Lung (tissue), 12 donors: ENCODE results near the gene CDK15. TPM values are rescaled to one million over a fixed set of nuclear protein-coding genes. Genes with fewer than 3 reads are reported as not detected.

Source experiments
- ATAC-seq: fragments of 200-7000 bp; cut with Tn5 transposase; one replicate; pipeline ENCODE4 v1.9.1; 2020; ENCODE audit warnings: moderate number of reproducible peaks; ENCODE audit not compliant: insufficient read depth, low FRiP score
- DNase-seq, 3 donors: peaks; one replicate each; pipeline ENCODE4 v3.0.0-alpha.2; 2013 to 2017
- H3K27ac ChIP-seq, 2 donors: one replicate each; pipeline ENCODE4 v1.5.1; 2013; ENCODE audit warnings: mild to moderate bottlenecking in 2 of 2, moderate library complexity in 2 of 2, control low read depth in 1 of 2, inconsistent platforms in 1 of 2, low read depth in 1 of 2, low read length in 1 of 2
- H3K27me3 ChIP-seq, 3 donors: one replicate each; pipeline ENCODE4 v1.5.1; 2013; ENCODE audit warnings: low read length in 2 of 3; ENCODE audit not compliant: control insufficient read depth in 3 of 3, insufficient read depth in 3 of 3
- H3K36me3 ChIP-seq, 4 donors: one replicate each; pipeline ENCODE4 v1.5.1; 2013; ENCODE audit warnings: low read length in 4 of 4, mild to moderate bottlenecking in 1 of 4, moderate library complexity in 1 of 4; ENCODE audit not compliant: control insufficient read depth in 4 of 4, insufficient read depth in 4 of 4
- H3K4me1 ChIP-seq, 5 donors: one replicate each; pipeline ENCODE4 v1.5.1; 2013; ENCODE audit warnings: low read length in 5 of 5, mild to moderate bottlenecking in 2 of 5, moderate library complexity in 1 of 5; ENCODE audit not compliant: control insufficient read depth in 5 of 5, insufficient read depth in 5 of 5
- H3K4me3 ChIP-seq: one replicate; pipeline ENCODE4 v1.5.1; 2013; ENCODE audit warnings: mild to moderate bottlenecking, control low read depth, moderate library complexity
- H3K9ac ChIP-seq, 2 donors: one replicate each; pipeline ENCODE4 v1.5.1; 2013; ENCODE audit warnings: low read length in 2 of 2, control low read depth in 1 of 2; ENCODE audit not compliant: insufficient read depth in 1 of 2
- H3K9me3 ChIP-seq, 4 donors: one replicate each; pipeline ENCODE4 v1.5.1; 2013; ENCODE audit warnings: low read length in 3 of 4, mild to moderate bottlenecking in 1 of 4, moderate library complexity in 1 of 4; ENCODE audit not compliant: control insufficient read depth in 4 of 4, insufficient read depth in 3 of 4
- CTCF ChIP-seq: IDR thresholded peaks from 2 replicates; pipeline ENCODE4 v1.5.1; 2012; ENCODE audit warnings: mild to moderate bottlenecking; ENCODE audit errors: control extremely low read depth, extremely low read depth
- WGBS, 2 donors: extraction: QIAGEN DNeasy Blood & Tissue Kit; methylation state at CpG; one replicate each; pipeline ENCODE4 v1.1.7; 2013; 5-methylcytosine and 5-hydroxymethylcytosine counted together
- polyA plus RNA-seq, 2 donors: library from polyadenylated mRNA; stranded (reverse); fragments of 200-250 nt; gene quantifications; one replicate each; pipeline ENCODE4 v1.2.1, GENCODE V29; 2013
- total RNA-seq, 2 donors: library from RNA; depleted of rRNA in 1 of 2; stranded (reverse); fragments of >200 nt in 1 of 2; gene quantifications; one replicate each; pipeline ENCODE4 v1.2.1, GENCODE V29; 2014 to 2021
- donor health status: control.
- donor health status: control.
- donor health status: Bipolar disorder and iron deficiency.
- donor health status: healthy.
- donor health status: DM: yes; HTN: yes; CAD: no.

Gene CDK15
- total and polyA plus RNA-seq, 4 donors, result 0.07 to 2.3 (median 0.12) TPM

- no peaks in the 10 kb centered on the region for H3K36me3 ChIP-seq
- H3K9me3 ChIP-seq, result no peaks in the 10 kb centered on the region
- no peak overlapping the region for H3K4me3 ChIP-seq
- DNase-seq (no peak), ATAC-seq (no peak)
- no peak for TF ChIP-seq CTCF
- WGBS, 2 donors, result 75 to 88% methylated on average over 10 of the region's 10 CpGs
- H3K9ac ChIP-seq, result no peak overlapping the region
- peaks cover 0 to 5% (median 0%) of the 10 kb centered on the region in 5 donors for H3K4me1 ChIP-seq
- H3K27me3 ChIP-seq, result peaks cover 0 to 3% (median 0%) of the 10 kb centered on the region in 3 donors
- H3K27ac ChIP-seq, result no peak overlapping the region
Observed at GRCh38 chr2:201918616-201919307, 112.4 kb downstream of the CDK15 start.

- peaks cover 0 to 5% (median 0%) of the 10 kb centered on the region in 5 donors for H3K4me1 ChIP-seq
- no peaks in the 10 kb centered on the region for H3K36me3 ChIP-seq
- H3K9ac ChIP-seq, result no peak overlapping the region
- no peaks in the 10 kb centered on the region for H3K9me3 ChIP-seq
- WGBS, 2 donors, result 80 to 89% methylated on average over 6 of the region's 6 CpGs
- peaks cover 0 to 3% (median 0%) of the 10 kb centered on the region in 3 donors for H3K27me3 ChIP-seq
- ATAC-seq (no peak), DNase-seq (no peak)
- no peak overlapping the region for H3K27ac ChIP-seq
- TF ChIP-seq CTCF, result no peak
- H3K4me3 ChIP-seq, result no peak overlapping the region
Observed at GRCh38 chr2:201919308-201919634, 112.9 kb downstream of the CDK15 start.

- WGBS, 2 donors, result 79 to 81% methylated on average over 10 of the region's 10 CpGs
- Histone ChIP-seq H3K36me3 (no peaks in the 10 kb centered on the region), H3K4me3 (no peak overlapping the region), H3K9me3 (no peaks in the 10 kb centered on the region), H3K4me1 (peaks cover 0 to 5% (median 0%) of the 10 kb centered on the region in 5 donors), H3K27ac (no peak overlapping the region), H3K9ac (no peak overlapping the region), H3K27me3 (peaks cover 0 to 3% (median 0%) of the 10 kb centered on the region in 3 donors)
- TF ChIP-seq CTCF, result no peak
- ATAC-seq (no peak), DNase-seq (no peak)
Observed at GRCh38 chr2:201923436-201924328, 117.3 kb downstream of the CDK15 start.
